ENCODE measurements around the gene PCDH18.

DNA sequence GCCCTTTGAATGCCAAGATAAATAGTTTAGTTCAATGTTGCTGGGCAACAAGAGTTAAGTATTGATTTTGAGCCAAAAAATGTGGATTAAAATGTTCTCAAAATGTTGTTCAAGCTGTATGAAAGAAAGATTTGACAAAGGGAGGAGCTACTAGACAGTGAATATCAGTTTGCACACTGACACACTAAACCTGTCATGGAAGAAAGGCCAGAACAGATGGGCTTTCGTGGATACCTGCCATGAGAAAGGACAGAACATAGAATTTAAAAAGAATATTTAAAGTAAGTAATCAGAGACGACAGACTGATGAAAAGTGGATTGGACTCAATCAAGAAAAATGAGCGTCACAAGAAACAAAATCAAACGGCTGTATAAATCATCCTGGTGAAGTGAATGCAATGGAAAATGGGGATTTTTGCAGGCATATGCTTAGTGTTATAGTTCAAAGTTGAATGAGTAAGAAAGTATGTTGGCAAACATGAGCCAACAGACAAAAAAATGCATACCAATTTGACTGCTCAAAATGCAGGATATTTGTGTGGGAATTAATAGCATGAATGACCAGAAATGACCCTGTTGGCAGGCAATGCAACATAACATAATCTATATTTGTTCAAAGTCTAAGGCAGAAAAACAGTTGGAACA, 7.4 kb downstream of the PCDH18 start:
- TF ChIP-seq, protein P1, sequence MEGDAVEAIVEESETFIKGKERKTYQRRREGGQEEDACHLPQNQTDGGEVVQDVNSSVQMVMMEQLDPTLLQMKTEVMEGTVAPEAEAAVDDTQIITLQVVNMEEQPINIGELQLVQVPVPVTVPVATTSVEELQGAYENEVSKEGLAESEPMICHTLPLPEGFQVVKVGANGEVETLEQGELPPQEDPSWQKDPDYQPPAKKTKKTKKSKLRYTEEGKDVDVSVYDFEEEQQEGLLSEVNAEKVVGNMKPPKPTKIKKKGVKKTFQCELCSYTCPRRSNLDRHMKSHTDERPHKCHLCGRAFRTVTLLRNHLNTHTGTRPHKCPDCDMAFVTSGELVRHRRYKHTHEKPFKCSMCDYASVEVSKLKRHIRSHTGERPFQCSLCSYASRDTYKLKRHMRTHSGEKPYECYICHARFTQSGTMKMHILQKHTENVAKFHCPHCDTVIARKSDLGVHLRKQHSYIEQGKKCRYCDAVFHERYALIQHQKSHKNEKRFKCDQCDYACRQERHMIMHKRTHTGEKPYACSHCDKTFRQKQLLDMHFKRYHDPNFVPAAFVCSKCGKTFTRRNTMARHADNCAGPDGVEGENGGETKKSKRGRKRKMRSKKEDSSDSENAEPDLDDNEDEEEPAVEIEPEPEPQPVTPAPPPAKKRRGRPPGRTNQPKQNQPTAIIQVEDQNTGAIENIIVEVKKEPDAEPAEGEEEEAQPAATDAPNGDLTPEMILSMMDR (IDR thresholded peaks at IDR 0.05): no peak
- no peak for TF ChIP-seq POLR2A (IDR thresholded peaks at IDR 0.05)

Measured in testis (tissue), 2 donors.